Measurements from ENCODE around the gene RYR1. TPM values are rescaled to one million over a fixed set of nuclear protein-coding genes. Genes with fewer than 3 reads are reported as not detected.
"Not testable (repeated sequence)": the region's sequence is repeated elsewhere in the genome, so short reads cannot be mapped to it uniquely, and the experiment has no call there.

RYR1 gene
- total RNA-seq, 1 experiment from 2014 or later: 0.11 TPM

DNA sequence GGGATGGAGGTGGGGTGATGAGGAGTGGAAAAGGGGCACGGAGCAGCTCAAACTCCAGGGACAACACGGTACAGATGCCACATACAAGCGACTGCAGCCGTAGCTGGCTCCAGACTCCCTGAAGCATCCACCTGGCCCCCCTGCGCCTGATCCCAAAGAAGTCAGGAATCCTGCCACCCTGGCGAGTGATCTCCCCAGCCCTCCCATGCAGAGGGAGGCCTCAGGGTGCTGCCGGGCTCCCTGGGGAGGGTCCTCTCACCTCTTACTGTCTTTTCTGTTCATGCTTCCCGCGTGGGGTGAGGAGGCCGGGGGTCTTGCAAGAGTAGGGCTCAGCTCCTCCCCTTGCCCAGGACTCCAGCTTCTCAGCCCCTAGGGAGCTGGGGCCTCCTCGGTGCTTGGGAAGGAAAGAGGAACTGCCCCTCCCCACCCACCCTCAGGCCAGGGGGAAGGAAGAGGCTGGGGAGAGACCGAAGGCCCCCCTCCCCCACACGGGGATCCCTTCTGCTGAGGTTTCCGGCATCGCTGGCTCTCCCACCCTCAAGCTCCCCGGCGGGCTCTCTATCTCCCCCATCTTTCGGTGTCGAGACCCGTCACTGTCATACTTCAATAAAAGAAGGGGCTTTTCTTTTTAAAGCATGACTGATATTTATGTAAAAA lies 7.6 kb upstream of the RYR1 start, which contains the start of gene RASGRP4:
Gene RASGRP4 (minus strand): TSS at position 410 of the 657 bp plus-strand sequence. CDS start 128 bp downstream, at position 282.
- no peak for DNase-seq (ENCODE audit: low read depth)

DNA sequence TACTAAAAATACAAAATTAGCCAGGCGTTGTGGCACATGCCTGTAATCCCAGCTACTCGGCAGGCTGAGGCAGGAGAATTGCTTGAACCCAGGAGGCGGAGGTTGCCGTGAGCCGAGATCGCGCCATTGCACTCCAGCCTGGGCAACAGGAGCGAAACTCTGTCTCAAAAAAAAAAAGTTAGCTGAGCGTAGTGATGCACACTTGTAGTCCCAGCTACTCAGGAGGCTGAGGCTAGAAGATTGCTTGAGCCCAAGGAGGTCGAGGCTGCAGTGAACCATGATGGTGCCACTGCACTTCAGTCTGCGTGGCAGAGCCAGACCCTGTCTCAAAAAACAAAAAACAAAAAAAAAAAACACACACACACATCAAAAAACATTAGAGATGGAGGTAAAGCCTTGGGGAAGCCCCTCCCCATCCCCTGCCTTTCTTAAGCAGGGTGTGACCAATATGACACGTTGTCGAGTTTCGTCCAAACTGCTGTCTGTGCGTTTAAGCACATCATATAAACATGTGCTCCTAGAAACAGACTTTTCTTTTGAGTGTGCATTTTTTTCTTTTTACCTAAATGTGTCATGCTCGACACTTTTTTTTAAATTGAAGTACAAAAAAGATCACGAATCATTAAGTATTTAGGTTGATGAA lies 6.3 kb upstream of the RYR1 start:
- DNase-seq (ENCODE audit: low read depth): not testable (repeated sequence)

DNA sequence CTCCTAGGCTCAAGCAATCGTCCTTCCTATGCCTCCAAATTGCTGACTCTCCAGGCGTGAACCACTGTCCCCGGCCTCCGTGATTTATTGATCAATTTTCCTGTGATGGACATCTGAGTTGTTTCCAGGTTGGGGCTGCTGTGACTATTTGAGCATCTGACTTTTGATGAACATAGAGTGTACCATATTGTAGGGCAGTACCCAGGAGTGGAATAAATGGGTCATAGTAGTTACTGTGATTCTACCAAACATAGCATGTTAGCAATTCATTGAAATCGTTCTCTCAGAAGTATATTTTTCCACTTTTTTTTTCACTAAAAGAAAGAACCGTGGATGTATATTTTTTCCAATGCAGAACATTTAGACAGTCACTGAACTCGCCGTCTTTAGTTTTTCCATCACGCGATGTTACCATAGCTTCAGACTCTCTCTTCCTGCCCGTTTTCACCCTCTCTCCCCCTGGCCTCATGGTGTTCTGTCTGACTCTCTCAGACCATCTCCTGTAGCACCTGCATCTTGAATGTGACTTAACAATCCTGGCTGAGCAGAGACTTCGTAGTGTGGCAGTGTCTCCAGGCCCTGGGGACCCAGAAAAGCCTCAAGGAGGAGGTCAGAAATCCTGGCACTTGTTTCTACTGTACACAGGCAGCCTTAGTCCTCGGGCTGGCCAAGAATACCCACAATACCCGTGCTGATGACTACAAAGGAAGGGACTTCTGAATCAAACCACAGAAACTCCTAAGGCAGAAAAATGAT lies 4.3 kb upstream of the RYR1 start:
- DNase-seq (ENCODE audit: low read depth): no peak

DNA sequence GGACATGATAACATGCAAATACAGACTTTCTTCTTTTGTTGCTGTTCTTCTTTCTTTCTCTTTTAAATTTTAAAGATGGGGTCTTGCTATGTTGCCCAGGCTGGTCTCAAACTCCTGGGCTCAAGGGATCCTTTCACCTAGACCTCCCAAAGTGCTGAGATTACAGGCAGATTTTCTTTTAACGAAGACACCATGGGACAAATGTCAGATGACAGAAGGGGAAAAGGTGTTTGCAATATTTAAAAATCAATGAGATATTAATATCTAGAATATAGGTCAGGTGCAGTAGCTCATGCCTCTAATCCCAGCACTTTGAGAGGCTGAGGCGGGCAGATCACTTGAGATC lies 3.7 kb upstream of the RYR1 start:
- no peak for DNase-seq (ENCODE audit: low read depth)

DNA sequence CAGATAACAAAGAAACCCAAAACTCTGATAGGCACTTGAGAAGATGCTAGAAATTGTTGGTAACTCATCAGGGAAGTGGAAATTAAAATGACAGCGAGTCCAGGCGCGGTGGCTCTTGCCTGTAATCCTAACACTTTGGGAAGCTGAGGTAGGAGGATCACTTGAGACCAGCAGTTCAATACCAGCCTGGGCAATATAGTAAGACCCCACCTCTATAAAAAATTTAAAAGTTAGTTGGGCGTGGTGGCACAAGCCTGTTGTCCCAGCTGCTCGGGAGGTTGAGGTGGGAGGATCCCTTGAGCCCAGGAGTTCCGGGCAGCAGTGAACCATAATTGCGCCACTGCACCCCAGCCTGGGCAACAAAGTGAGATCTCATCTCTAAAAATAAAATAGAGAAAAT lies 2.6 kb upstream of the RYR1 start:
- no peak for DNase-seq (ENCODE audit: low read depth)

GRCh38 chr19:38434549-38435051 lies 1.1 kb downstream of the RYR1 start:
- no peak for DNase-seq (ENCODE audit: low read depth)

DNA sequence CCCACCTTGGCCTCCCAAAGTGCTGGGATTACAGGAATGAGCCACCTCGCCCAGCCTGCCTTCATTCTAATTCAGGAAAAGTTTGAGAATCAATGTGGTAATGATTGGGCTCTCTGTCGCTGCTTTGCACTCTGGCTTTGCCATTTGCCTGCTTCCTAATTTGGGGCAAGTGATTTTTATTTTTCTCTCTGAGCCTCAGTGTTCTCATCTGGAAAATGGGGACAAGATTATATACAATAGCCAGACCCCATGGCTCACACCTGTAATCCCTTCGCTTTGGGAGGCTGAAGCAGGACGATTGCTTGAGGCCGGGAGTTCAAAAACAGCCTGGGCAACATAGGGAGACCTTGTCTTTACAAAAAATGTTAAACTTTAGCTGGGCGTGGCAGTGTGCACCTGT lies 3.8 kb downstream of the RYR1 start:
- DNase-seq (ENCODE audit: low read depth): no peak

GRCh38 chr19:38437917-38438316 lies 4.4 kb downstream of the RYR1 start:
- DNase-seq (ENCODE audit: low read depth): no peak

- DNase-seq (ENCODE audit: low read depth): no peak
Observed at GRCh38 chr19:38440592-38440991, 7.1 kb downstream of the RYR1 start.

DNA sequence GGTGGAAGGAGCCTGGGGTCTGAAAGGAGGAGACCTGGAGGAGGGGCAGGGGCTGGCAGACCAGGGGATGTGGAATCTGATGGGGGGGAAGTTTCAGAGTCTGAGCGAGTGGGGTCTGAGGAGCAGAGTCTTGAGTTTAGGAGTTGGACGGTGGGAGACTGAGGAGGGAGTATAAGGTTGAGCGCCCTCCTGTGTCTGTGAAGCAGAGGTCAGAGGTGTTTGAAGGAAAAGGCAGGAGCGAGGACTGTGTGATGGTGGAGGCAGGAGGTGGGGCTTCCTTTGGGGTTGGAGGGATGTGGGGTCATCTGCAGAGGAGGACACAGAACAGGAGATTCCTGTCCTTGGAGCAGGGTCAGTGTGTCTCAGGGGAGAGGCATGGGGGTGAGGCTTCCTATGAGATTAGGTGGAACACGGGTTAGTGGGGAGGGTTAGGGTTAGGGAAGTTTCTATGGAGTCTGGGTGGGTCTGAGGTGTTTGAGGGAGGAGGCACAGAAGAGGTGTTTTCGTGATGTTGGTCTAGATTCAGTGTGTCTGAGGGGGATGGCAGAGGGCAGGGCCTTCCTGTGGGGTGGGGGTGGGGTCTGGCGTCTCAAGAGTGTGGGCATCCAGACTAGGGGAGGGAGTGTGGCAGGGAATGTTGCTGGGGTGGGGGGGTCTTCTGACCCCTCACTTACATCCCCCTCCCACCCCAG lies 8.3 kb downstream of the RYR1 start:
- DNase-seq (ENCODE audit: low read depth): no peak

DNA sequence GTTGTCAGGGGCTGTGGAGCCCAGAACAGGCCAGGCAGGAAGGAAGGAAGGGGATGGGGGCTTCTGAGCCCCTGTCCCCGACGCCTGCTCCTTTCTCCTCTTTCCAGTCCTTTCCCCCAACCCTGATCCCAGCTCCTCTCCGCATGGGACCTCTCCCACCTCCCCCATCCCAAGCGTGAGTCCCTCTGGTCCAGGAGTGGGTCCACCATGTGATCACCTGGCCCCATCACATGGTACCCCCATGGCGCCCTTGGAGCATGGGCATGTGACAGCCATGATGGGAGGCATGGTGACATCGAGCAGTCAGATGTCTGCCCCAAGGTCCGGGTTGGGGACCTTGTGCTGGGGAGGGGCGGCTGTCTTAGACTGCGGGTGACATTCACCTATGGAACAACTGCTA lies 9.2 kb downstream of the RYR1 start:
- no peak for DNase-seq (ENCODE audit: low read depth)

DNA sequence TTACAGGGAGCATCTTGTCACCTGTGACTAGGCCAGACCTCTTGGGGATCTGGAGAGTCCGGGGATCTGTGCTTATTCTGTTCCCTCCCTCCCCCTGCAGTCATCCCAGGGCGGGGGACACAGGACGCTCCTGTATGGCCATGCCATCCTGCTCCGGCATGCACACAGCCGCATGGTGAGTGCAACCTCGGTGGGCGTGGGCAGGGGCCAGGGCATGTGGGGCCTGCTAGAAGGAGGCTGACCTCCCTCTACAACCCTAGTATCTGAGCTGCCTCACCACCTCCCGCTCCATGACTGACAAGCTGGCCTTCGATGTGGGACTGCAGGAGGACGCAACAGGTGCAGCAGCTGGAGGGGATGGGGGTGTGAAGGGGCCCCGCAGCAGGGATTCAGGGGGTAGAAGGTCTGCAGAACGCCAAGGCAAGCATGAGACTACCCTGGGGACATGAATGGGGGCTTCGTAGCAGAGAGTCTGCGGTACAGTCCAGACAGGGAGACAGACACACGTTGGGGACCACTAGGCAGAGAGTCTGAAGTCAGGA lies 10.0 kb downstream of the RYR1 start:
- no peak for DNase-seq (ENCODE audit: low read depth)

- DNase-seq (ENCODE audit: low read depth): no peak
Observed at GRCh38 chr19:38444026-38444425, 10.5 kb downstream of the RYR1 start.

DNA sequence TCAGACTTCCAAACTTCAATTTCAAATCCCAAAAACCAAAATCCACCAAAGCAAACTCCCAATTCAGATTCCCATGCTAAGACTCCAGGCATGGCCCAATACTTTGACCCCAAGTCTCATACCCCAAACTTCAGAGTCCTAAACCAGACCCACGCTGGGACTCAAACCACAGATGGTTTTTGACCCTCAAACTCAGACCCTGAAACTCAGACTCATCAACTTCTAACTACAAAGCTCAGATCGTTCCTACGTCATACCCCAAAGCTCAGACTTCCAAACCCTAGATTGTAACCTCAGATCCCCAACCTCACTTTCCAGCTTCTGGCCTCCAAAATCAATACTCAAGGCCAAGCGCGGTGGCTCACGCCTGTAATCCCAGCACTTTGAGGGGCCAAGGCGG lies 11.9 kb downstream of the RYR1 start:
- DNase-seq (ENCODE audit: low read depth): no peak

GRCh38 chr19:38448225-38448624 lies 14.7 kb downstream of the RYR1 start:
- no peak for DNase-seq (ENCODE audit: low read depth)

DNA sequence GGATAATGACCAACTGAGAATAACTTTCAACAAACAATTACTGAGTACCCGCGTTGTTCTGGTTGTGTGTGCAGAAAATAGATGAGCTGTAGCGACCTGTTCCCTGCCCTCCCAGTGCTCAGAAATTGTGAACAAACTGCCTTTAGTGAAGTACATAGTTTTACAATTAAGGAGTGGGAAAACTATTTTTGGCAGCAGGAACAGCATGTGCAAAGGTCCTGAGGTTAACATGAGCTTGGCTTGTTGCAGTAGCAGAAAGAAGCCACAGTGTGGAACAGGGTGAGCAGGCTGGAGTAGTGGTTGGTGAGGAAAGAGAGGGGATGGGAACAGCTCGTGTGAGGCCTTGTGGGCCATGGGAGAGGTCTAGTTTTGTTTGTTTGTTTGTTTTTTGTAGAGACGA lies 16.0 kb downstream of the RYR1 start:
- DNase-seq (ENCODE audit: low read depth): no peak

DNA sequence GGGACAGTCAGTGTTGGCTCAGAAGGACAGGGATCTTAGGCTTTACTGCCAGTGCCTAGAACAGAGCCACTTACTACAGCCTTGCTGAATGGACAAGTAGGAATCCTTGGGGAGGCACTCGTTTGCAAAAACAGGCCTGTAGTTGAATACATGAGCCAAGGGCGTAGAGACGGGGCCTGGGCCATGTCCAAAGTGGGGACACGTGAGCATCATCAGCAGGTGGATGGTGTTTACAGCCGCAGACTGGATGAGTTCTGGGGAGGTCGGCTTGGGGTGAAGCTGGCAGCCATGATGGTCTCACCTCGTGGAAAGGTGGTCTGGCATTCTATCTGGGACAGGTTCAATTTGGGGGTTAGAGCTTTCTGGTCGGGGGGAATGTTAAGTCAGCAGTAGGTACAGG lies 17.5 kb downstream of the RYR1 start:
- DNase-seq (ENCODE audit: low read depth): no peak

GRCh38 chr19:38451629-38452028 lies 18.1 kb downstream of the RYR1 start:
- DNase-seq (ENCODE audit: low read depth): no peak

DNA sequence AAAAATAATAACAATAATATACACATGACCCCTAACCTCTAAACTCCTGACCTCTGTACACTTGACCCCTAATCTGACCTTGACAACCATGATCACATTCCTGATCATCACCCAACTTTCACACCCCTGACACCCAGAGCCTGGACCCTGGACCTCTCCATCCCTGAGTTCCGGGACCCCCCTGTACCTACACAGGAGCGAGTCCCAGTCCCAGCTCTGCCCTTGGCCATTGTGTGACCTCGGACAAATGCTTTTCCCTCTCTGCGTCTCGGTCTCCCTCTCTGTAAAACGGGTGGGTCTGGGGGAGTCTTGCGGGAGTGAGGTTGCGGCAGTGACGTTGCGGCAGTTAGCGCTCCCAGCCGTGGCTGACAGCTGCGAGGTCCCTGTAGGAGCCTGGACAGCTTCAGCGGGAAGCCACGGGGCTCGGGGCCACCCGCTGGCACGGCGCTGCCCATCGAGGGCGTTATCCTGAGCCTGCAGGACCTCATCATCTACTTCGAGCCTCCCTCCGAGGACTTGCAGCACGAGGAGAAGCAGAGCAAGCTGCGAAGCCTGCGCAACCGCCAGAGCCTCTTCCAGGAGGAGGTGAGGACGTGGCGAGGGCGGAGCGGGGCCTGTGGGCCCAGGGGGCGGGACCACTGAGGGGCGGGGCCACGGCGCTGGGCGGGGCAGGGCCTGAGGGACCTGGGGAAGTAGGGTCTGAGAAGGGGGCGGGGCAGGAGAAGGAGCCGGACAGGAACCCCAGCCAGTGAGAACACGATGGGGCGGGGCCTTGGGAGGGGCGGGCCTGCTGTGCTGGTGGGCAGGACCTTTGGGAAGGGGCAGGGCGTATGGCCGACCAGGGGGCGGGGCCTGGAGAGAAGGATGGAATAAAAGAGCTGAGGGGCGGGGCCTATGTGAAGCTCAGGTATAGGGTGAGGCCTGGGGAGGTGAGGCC lies 19.2 kb downstream of the RYR1 start:
- peak; percentile 61 for DNase-seq (ENCODE audit: low read depth)

GRCh38 chr19:38453596-38453995 lies 20.1 kb downstream of the RYR1 start:
- DNase-seq (ENCODE audit: low read depth): no peak

- peak; percentile 23 for DNase-seq (ENCODE audit: low read depth)
Observed at GRCh38 chr19:38455031-38455430, 21.5 kb downstream of the RYR1 start.
